ENCODE data around the gene SH3BGRL2.

DNA sequence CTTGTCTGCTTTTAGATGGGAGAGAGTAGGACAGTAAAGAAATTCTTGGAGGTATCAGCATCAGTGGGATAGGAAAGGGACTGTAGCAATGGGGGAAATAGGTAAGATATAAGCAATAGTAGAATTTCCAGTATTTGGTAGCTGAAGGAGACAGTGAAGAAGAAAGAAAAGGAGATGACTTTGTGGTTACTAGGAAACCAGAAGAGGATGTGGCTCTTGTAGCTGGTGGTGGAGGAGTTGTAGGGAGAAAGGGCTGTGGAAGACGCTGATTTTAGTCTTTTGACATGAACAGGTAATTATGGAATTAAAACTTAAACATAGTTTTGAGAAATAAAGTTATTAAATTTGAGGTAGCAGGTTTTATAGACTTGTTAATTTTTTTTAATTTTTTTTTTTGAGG, 26.1 kb downstream of the SH3BGRL2 start:
- no peak for TF ChIP-seq CTCF (IDR thresholded peaks at IDR 0.05)
- TF ChIP-seq POLR2A (IDR thresholded peaks at IDR 0.05), result no peak

Measured in heart left ventricle (tissue), 13 donors.